Endometrial microvascular endothelial cells (primary cell): ENCODE results near the gene EN1. TPM values are rescaled to one million over a fixed set of nuclear protein-coding genes. Genes with fewer than 3 reads are reported as not detected.

Experiments
- in situ Hi-C: cut with HindIII; loops from 2 replicates; pipeline ENCODE4 v1.10.0; 2017; ENCODE audit warnings: low sequenced_read_pairs, low pct_unique_long_range_greater_than_20kb; ENCODE audit errors: inconsistent ontology term
- total RNA-seq: library from RNA; depleted of rRNA; stranded (reverse); fragments of >200 nt; gene quantifications from one replicate; pipeline ENCODE4 v1.2.3, GENCODE V29; 2015; ENCODE audit errors: inconsistent ontology term

Gene EN1
- total RNA-seq, 1 donor from 2014 or later, result not detected

GRCh38 chr2:118857677-118858484, 10.4 kb upstream of the EN1 start:
- in situ Hi-C loops, result loop anchor here (25.0 kb wide), 1 partner anchor 621 kb away; no protein-coding TSS in a partner anchor

- in situ Hi-C loops, result loop anchor here (25.0 kb wide), 1 partner anchor 620 kb away; no protein-coding TSS in a partner anchor
Measured at GRCh38 chr2:118856978-118857676, 9.7 kb upstream of the EN1 start.

- in situ Hi-C loops, result loop anchor here (25.0 kb wide), 1 partner anchor 619 kb away; no protein-coding TSS in a partner anchor
Measured at GRCh38 chr2:118856330-118856977, 9.0 kb upstream of the EN1 start.

GRCh38 chr2:118855451-118856279, 8.2 kb upstream of the EN1 start:
- in situ Hi-C loops, result loop anchor here (25.0 kb wide), 1 partner anchor 618 kb away; no protein-coding TSS in a partner anchor

GRCh38 chr2:118854507-118855345, 7.3 kb upstream of the EN1 start:
- in situ Hi-C loops, result loop anchor here (25.0 kb wide), 1 partner anchor 617 kb away; no protein-coding TSS in a partner anchor

GRCh38 chr2:118853651-118854291, 6.3 kb upstream of the EN1 start:
- in situ Hi-C loops, result loop anchor here (25.0 kb wide), 1 partner anchor 616 kb away; no protein-coding TSS in a partner anchor

- in situ Hi-C loops, result loop anchor here (25.0 kb wide), 1 partner anchor 616 kb away; no protein-coding TSS in a partner anchor
Measured at GRCh38 chr2:118853129-118853640, 5.7 kb upstream of the EN1 start.

- in situ Hi-C loops, result loop anchor here (25.0 kb wide), 1 partner anchor 615 kb away; no protein-coding TSS in a partner anchor
Measured at GRCh38 chr2:118852605-118853128, 5.2 kb upstream of the EN1 start.

- in situ Hi-C loops, result loop anchor here (25.0 kb wide), 1 partner anchor 614 kb away; no protein-coding TSS in a partner anchor
Measured at GRCh38 chr2:118851650-118852049, 4.2 kb upstream of the EN1 start.

- in situ Hi-C loops, result loop anchor here (25.0 kb wide), 1 partner anchor 614 kb away; no protein-coding TSS in a partner anchor
Measured at GRCh38 chr2:118850901-118851415, 3.5 kb upstream of the EN1 start.

- in situ Hi-C loops, result loop anchor here (25.0 kb wide), 1 partner anchor 613 kb away; no protein-coding TSS in a partner anchor
Measured at GRCh38 chr2:118850168-118850900, 2.9 kb upstream of the EN1 start.

GRCh38 chr2:118849226-118850167, 2.0 kb upstream of the EN1 start:
- in situ Hi-C loops, result loop anchor here (25.0 kb wide), 1 partner anchor 612 kb away; no protein-coding TSS in a partner anchor

GRCh38 chr2:118848381-118849225, 1.2 kb upstream of the EN1 start:
- in situ Hi-C loops, result no loop called here

GRCh38 chr2:118847762-118848172, 319 bp upstream of the EN1 start:
- in situ Hi-C loops, result no loop called here
